Myocyte (in vitro differentiated cells): Measurements from ENCODE around the gene PDLIM5. TPM values are rescaled to one million over a fixed set of nuclear protein-coding genes. Genes with fewer than 3 reads are reported as not detected.
"Not testable (repeated sequence)": the region's sequence is repeated elsewhere in the genome, so short reads cannot be mapped to it uniquely, and the experiment has no call there.

ENCODE experiments used
- DNase-seq: peaks from one replicate; pipeline ENCODE4 v3.0.0-alpha.2; 2012; ENCODE audit warnings: low read depth
- total RNA-seq: library from RNA; depleted of rRNA; stranded (reverse); fragments of >200 nt; gene quantifications from 2 replicates; pipeline ENCODE4 v1.2.3, GENCODE V29; 2014

PDLIM5 gene
- total RNA-seq, 1 donor from 2014 or later: 170 TPM

GRCh38 chr4:94459462-94460161 is 7.9 kb downstream of the PDLIM5 start:
- no peak for DNase-seq

- DNase-seq: no peak
Observed at GRCh38 chr4:94461506-94461905, 9.8 kb downstream of the PDLIM5 start.

DNA sequence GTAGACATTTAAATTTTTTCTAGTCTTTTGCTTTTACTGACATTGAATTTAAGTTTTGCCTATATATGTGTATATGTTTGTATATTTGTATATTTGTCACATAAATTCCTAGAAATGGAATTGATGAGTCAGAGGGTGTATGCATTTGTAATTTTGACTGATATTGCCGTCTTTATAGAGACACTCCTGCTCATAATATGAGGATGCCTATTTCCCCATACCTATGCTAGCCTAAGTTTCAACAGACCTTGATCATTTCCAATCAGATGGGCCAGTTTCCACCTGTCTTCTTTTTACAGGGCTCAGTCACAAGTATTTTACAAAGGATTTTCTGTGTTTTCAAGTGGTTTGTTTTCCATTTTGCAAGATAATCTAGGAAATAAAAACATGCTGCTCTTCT is 10.8 kb downstream of the PDLIM5 start:
- DNase-seq: no peak

- no peak for DNase-seq
Observed at GRCh38 chr4:94463771-94464170, 12.0 kb downstream of the PDLIM5 start.

GRCh38 chr4:94466371-94466770 is 14.6 kb downstream of the PDLIM5 start:
- DNase-seq: no peak

DNA sequence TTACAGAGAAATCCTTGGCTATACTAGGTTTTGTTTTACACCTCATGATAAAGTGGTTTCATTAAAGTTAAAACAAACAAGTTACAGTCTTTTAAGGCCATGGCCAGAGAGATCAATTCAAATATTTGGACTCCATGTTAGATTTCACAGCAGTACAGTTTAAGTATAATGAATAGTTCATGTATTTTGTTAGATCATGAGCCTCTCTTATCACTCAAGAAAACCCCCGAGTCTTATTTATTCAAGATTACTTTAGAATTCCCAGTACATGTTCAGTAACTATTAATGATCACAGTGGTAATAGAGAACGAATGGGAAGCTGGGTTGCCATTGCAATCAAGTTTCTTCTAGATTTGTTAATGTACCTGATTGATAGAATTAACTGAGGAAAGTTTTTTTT is 15.2 kb downstream of the PDLIM5 start:
- DNase-seq: no peak

DNA sequence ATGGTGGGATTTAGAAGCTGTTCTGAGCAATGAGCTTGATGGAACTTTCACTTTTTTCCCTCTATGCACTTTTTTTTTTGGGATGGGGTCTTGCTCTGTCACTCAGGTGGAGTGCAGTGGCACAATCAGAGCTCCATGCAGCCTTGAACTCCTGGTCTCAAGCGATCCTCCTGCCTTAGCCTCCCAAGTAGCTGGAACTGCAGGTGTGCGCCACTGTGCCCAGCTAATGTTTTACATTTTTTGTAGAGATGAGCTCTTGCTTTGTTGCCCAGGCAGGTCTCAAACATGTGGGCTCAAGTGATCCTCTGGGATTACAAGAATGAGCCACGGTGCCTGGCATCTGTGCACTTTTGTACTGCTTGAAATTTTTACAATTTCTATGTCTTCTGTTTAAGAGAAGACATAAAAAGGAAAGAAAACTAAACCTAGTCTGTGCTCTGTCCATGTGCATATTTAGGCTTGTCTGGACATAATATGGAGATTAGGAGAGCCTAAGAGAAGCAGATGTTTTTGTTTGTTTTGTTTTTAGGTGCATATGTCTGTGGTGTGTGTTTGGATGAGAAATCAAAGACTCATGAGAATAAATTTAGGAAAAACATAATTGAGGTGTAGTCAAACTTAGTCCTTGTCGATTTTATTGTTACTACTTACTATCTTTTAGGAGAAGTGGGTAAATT is 16.5 kb downstream of the PDLIM5 start:
- no peak for DNase-seq

GRCh38 chr4:94469221-94469784 is 17.6 kb downstream of the PDLIM5 start:
- DNase-seq: no peak

DNA sequence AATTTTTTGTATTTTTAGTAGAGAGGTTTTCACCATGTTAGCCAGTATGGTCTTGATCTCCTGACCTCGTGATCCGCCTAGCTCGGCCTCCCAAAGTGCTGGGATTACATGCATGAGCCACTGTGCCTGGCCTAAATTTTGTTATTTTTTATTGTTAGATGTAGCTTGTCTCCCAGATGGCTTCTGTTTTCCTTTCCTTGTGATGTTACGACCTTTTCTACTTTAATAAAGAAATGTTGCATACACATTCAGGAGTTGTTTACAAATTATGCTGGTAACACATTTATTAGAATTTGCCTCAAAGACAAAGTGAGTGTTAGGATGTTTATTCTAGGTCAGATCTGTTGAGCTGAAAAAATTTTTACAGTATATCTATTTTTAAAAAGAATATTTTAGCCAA is 18.4 kb downstream of the PDLIM5 start:
- no peak for DNase-seq

GRCh38 chr4:94470782-94471181 is 19.0 kb downstream of the PDLIM5 start:
- not testable (repeated sequence) for DNase-seq

- peak; percentile 45 for DNase-seq
Observed at GRCh38 chr4:94472056-94472826, 20.5 kb downstream of the PDLIM5 start.

DNA sequence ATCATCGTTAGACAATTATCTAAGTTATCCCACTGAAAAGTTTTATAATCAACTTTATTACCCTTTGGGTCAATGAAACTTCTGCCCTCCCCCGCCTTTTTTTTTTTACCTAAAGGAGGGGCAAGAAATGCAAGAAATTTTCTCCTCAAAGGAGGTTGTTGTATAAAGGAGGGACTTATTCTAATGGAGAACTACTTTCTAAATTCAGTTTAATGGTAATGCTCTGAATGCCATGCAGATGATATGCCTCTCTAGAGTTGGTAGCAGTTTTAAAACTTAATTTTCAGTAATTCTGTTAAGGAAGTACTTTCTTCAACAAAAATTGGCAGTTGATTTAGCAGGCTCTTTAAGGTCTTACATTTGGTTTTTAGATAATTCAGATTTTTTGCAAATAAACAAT is 23.3 kb downstream of the PDLIM5 start:
- DNase-seq: no peak

- no peak for DNase-seq
Observed at GRCh38 chr4:94475794-94476193, 24.1 kb downstream of the PDLIM5 start.

DNA sequence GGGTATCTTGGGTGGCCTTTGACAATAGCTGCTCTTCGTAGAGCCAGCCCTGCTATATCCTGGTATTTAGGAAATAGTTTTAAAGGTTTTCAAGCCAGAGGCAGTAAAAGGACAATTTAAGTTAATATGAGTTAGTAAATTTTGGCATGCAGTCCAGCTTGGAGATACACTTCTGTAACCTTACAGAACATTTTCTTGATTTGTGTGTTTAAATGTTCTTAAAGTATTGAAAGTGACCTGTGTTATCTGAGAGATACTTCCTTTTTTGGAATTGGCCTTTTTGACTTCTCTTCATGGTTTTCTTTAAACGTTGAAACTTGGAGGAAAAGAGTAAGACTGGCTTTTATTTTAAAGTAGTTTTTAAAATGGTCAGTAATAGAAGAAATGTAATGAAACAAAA is 25.5 kb downstream of the PDLIM5 start:
- DNase-seq: no peak

- DNase-seq: not testable (repeated sequence)
Observed at GRCh38 chr4:94478805-94479204, 27.1 kb downstream of the PDLIM5 start.

- DNase-seq: no peak
Observed at GRCh38 chr4:94479358-94480141, 27.8 kb downstream of the PDLIM5 start.

GRCh38 chr4:94480362-94480951 is 28.7 kb downstream of the PDLIM5 start:
- DNase-seq: no peak

- DNase-seq: no peak
Observed at GRCh38 chr4:94483895-94484294, 32.2 kb downstream of the PDLIM5 start.

- no peak for DNase-seq
Observed at GRCh38 chr4:94484818-94485217, 33.1 kb downstream of the PDLIM5 start.

GRCh38 chr4:94486372-94486801 is 34.6 kb downstream of the PDLIM5 start:
- peak; percentile 61 for DNase-seq

- DNase-seq: no peak
Observed at GRCh38 chr4:94488670-94489069, 36.9 kb downstream of the PDLIM5 start.
